ENCODE results near the gene PIGV. TPM values are rescaled to one million over a fixed set of nuclear protein-coding genes. Genes with fewer than 3 reads are reported as not detected.
A peak's percentile ranks its signal among the peaks of the same experiment; 100 is the strongest.

Gene PIGV
- total and polyA plus RNA-seq, 9 donors: 9.2 to 15.4 (median 10.9) TPM

GRCh38 chr1:26743426-26744059 lies 44.2 kb upstream of the PIGV start:
- Histone ChIP-seq H3K36me3 (no peaks in the 10 kb centered on the region), H3K4me1 (ENCODE audit: insufficient read depth) (peaks cover 10% of the 10 kb centered on the region), H3K27me3 (no peaks in the 10 kb centered on the region), H3K9me3 (no peaks in the 10 kb centered on the region), H3K4me3 (no peak overlapping the region), H3K27ac (no peak overlapping the region)
- WGBS, 3 donors: 87 to 91% (median 89%) methylated on average over 8 of the region's 8 CpGs
- intact Hi-C loops (cut with DNase I): no loop called here
- DNase-seq: no peak
- TF ChIP-seq CTCF (IDR thresholded peaks at IDR 0.05) (no peak), EP300 (IDR thresholded peaks at IDR 0.05) (no peak), POLR2A (IDR thresholded peaks at IDR 0.05) (no peak)

GRCh38 chr1:26744075-26744959 lies 43.4 kb upstream of the PIGV start:
- intact Hi-C loops (cut with DNase I): no loop called here
- TF ChIP-seq POLR2A (IDR thresholded peaks at IDR 0.05) (no peak), CTCF (IDR thresholded peaks at IDR 0.05) (no peak), EP300 (IDR thresholded peaks at IDR 0.05) (no peak)
- no peak overlapping the region for H3K4me3 ChIP-seq
- peaks cover 10% of the 10 kb centered on the region for H3K4me1 ChIP-seq (ENCODE audit: insufficient read depth)
- H3K36me3 ChIP-seq: no peaks in the 10 kb centered on the region
- H3K9me3 ChIP-seq: no peaks in the 10 kb centered on the region
- 65 to 67% (median 67%) methylated on average over 8 of the region's 8 CpGs for WGBS, 3 donors
- H3K27ac ChIP-seq: no peak overlapping the region
- peak in 2 of 5 donors; percentile 15 to 32 for DNase-seq
- no peaks in the 10 kb centered on the region for H3K27me3 ChIP-seq

DNA sequence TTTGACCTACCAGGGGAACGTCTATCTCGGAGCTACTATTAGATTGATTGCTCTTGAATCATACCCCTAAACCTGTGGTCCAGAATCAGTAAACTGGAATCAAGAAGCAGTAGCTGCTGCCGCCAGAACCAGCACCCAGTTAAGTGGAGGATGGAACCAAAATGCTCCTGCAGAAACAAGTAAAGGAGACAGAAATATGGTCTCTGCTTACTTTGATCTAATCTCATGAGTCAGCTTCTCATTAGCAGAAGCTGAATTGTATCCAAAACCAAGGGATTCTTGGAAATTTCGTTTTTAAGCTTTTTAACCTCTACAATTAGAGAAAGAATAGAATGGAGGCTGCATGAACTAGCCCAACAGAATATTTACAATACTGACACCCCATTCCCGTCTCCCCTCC lies 42.6 kb upstream of the PIGV start:
- no peak for DNase-seq
- Histone ChIP-seq H3K4me1 (ENCODE audit: insufficient read depth) (peaks cover 10% of the 10 kb centered on the region), H3K27ac (no peak overlapping the region), H3K36me3 (no peaks in the 10 kb centered on the region), H3K4me3 (no peak overlapping the region), H3K9me3 (no peaks in the 10 kb centered on the region), H3K27me3 (no peaks in the 10 kb centered on the region)
- intact Hi-C loops (cut with DNase I): no loop called here
- no peak for TF ChIP-seq CTCF (IDR thresholded peaks at IDR 0.05)
- no peak for TF ChIP-seq EP300 (IDR thresholded peaks at IDR 0.05)
- TF ChIP-seq POLR2A (IDR thresholded peaks at IDR 0.05): no peak
- WGBS, 3 donors: 35 to 52% (median 39%) methylated on average over 5 of the region's 5 CpGs

- H3K4me1 ChIP-seq (ENCODE audit: insufficient read depth): peaks cover 9% of the 10 kb centered on the region
- no peaks in the 10 kb centered on the region for H3K9me3 ChIP-seq
- H3K27ac ChIP-seq: no peak overlapping the region
- intact Hi-C loops (cut with DNase I): no loop called here
- H3K27me3 ChIP-seq: no peaks in the 10 kb centered on the region
- no peaks in the 10 kb centered on the region for H3K36me3 ChIP-seq
- no peak for DNase-seq
- no peak for TF ChIP-seq EP300 (IDR thresholded peaks at IDR 0.05)
- no peak for TF ChIP-seq CTCF (IDR thresholded peaks at IDR 0.05)
- TF ChIP-seq POLR2A (IDR thresholded peaks at IDR 0.05): no peak
- WGBS, 3 donors: 94 to 95% (median 94%) methylated on average over 5 of the region's 5 CpGs
- H3K4me3 ChIP-seq: no peak overlapping the region
These were observed 40.7 kb upstream of the PIGV start for GRCh38 chr1:26747048-26747447.

Data from ovary (tissue), 9 donors.